ENCODE data around the gene ZFP36L1.

- no peak for TF ChIP-seq TAF1 (IDR thresholded peaks at IDR 0.05; ENCODE audit: borderline replicate concordance, low read depth, low read length)
- TF ChIP-seq POLR2AphosphoS5 (IDR thresholded peaks at IDR 0.05; ENCODE audit: low read depth, low read length), result no peak
- TF ChIP-seq POLR2A (IDR thresholded peaks at IDR 0.05; ENCODE audit: low read depth, low read length), result no peak
Observed at GRCh38 chr14:68793734-68794129, 865 bp upstream of the ZFP36L1 start.

Data from GM12892 (cell line).